Measurements from ENCODE around the gene CCDC54.

CCDC54 gene

DNA sequence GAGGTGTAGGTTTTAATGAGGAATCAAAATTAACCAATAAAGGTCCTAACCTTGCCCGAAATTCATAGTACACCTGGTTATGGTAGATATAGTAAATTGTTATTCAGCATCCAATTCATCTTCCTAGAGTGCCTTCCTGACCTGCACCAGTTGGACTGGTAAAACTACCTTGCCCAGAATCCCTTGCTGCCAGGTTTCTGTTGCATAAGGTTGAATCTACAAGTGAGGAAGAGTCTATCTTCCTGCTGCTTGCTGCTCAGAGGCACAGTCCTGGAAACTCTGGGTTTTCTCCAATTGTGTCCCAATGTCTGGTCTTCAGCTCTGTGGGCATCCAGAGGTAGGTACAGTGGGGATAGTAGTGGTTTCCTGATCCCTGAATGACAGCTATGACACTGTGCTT lies 17.3 kb downstream of the CCDC54 start:
- DNase-seq = no peak

DNA sequence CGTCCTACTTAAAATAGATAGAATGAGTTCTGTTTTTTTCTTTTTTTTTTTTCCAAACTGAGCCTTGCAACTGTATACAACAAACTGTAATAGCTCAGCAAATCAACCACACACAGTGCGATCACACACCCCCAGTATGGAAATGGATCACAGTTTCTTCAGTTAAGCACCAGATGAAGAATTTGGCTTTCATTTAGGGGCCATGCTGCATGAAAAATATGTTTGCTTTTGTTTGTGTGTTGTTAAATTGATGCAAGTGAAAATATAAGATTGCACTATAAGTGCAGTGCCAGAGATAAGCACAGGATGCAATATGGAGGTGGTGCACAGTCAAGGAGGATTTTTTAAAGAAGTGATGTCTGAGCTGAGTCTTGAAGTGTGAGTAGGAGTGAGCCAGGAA lies 17.8 kb downstream of the CCDC54 start:
- no peak for DNase-seq

DNA sequence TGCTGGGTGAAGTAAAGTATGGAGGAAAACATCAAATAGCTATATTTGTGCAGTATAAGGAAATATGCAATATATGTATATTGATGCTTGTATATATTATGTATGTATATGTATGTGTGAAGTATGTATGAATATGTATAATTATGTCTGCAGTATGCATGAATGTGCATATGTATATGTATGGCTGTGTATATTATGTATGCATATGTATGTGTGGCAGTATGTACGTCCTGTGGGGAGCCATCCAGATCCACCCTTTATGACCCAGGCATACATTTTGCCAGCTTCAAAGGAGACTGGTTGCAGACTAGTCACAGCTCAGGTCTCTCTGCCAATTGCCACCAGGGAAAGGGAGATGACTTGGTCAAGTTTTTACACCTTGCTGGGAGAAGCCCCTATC lies 24.1 kb downstream of the CCDC54 start:
- DNase-seq = no peak

DNA sequence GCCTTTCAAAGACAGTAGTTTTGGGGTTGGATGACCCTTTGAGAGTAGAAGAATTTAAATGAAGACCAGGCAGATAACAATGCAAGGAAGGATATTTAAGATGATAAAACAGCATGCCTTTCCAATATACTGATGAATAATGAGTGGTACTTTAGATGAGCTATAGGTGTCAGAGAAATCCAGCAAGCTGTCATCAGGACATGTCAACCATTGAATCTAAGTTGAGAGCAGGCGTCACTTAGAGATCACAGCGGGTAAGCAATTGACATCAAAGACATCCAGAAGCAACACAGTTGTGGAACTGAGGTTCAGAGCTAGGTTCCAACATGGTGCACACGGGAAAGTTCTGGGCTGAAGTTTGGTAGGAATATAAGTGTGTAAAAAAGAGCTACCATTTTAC lies 25.0 kb downstream of the CCDC54 start:
- no peak for DNase-seq

DNA sequence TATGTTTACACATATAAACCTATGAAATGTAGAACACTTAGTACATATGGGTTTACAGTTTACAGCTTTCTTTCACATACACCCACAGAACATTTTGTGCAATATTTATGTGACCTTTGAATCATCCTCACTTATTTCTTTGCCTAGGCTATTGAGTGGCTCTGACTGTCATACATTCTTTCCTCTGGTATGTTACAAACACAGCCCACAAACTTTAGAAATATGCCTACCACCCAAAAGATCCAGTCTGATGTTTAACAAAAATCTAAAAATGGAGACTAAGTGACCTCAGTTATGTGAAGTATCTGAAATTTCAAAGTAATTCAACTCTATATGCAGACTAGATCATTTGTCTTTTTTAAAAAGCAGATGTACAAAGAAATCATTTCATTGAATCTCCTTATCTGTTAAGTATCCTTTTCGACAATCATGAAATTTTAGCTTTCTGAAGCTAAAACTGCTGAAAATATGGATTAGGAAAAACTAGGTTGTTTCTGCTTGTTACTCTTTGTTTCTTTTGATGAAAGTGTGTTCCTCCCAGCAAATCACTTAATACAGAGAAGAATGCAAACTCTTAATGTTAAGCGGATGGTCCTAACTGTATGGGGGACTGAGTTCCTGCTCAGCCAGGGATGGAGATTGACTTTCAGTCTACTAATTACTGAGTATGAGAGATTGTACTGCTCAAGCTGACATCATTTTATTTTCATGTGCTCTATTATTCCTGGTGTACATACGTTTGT lies 27.7 kb downstream of the CCDC54 start:
- DNase-seq = no peak

DNA sequence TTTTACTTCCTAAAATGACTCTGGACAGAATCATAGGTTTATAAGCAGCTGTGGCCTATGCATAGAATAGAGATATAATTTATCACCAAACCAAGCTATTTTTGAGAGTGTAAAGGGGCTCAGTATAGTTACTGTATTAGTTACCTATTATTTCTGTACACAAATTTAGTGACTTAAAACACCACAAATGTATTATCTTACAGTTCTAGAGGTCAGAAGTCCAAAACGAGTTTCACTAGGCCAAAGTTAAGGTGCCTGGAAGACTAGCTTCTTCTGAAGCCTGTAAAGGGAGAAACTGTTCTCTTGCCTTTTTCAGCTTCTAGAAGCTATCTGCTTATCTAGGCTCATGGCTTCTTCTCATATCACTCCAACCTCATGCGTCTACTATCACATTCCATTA lies 30.1 kb downstream of the CCDC54 start:
- no peak for DNase-seq

DNA sequence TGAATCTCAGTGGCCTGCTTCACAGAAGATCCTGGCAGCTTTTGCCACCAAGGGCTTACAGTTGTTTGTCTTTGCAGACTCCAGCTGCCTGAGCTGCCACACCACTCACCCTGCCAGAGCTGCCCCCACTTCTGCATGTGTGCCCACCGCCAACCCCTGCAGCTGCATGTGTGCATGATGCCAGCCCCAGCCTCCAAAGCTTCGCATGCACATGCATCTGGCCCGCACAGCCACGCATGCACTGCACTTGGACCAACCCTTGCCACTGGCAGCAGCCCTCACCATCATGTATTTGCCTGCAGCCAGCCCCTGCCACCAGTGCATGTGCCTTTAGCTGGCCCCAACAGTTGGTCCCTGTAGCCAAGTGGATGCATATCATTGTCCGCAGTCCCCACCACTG lies 31.3 kb downstream of the CCDC54 start:
- DNase-seq = no peak

DNA sequence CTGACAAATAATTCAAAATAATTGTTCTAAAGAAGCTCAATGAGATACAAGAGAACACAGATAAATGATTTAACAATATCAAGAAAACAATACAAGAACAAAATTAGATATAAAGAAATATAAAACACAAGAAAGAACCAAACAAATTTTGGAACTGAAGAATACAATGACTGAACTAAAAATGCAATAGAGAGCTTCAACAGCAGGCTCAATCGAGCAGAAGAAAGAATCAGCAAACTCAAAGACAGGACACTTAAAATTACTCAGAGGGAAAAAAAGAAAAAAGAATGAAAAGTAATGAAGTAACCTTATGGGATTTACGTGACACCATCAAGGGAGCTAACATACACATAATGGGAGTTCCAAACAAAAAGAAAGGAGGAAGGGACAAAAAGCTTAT lies 32.1 kb downstream of the CCDC54 start:
- DNase-seq = no peak

DNA sequence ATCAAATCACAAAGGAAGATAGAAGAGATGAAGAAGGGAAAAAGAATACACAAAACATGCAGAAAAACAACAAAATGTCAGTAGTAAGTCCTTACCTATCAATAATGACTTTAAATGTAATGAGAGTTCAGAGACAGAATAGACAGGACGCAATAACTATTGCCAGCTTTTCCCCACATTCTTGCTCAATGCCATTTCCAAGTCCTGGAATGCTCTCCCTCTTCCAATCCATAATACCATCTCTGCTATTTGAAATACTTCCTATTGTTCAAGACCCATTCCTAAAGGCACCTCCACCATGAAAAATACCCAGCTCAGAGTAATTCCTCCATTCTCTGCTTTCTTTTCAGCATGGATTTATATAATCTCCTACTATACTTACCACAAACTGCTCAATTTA lies 33.4 kb downstream of the CCDC54 start:
- no peak for DNase-seq

DNA sequence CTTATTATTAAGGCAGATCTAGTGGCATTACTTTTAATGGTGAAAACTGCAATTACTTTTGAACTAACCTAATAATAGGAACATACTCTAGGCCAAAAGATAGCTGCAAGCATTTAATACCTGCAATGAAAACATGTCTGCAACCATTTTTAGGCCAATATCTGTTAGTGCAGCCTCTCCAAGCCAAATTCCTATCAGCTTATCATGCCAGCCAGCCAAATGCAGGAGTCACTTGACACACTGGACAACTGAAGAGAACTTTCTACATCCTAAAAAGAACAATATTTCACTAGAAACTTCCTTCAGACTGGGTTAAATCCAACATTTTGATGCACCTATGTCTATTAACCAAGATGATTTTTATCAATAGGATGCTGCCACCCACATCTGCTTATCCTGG lies 33.8 kb downstream of the CCDC54 start:
- DNase-seq = no peak

DNA sequence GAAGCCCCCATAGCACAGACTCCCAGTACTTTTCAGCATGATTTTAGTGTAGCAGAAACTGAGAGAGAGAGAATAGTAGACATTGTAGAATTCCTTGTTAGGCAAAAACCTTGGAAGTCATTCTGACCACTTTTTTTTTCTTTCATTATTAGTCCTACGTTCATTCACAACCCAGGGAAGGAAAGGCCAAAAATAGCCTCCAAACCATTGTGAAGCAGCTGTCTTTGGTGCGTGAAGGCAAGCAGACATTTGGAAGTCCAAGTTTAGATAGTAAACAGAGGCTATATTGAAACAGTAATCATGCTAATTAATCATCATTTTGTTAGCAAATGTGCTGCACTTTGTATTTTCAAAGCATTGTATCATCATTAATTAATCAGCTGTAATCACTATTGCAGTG lies 34.5 kb downstream of the CCDC54 start:
- DNase-seq = no peak

DNA sequence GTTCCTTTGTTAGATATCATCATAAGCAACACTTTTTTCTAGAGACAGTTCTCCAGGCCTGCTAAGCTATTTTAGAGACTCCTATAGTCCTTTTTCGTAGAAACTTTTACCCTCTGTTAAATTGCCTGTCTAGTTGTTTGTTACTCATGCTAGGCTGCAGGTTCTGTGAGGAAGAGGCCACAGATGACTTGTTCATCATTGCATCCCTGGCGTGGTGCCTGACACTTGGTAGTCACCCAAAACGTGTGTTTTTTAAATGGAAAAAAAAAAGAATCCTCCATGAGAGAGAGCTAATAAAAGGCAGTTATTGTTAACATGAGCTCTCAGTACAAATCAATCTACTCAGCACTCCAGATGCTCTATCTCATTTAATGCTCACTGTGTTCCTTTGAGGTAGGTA lies 35.1 kb downstream of the CCDC54 start:
- no peak for DNase-seq

DNA sequence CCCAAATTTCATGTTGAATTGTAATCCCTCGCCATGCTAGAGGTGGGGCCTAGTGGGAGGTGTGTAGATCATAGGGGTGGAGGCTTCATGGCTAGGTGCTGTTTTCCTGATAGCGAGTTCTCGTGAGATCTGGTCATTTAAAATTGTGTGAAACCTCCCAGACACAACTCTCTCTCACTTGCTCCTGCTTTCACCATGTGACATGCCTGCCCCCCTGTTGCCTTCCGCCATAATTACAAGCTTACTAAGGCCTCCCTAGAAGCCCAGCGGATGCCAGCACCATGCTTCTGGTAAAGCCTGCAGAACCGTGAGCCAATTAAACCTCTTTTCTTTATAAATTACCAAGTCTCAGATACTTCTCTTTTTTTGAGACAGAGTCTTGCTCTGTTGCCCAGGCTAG lies 36.0 kb downstream of the CCDC54 start:
- DNase-seq = no peak

DNA sequence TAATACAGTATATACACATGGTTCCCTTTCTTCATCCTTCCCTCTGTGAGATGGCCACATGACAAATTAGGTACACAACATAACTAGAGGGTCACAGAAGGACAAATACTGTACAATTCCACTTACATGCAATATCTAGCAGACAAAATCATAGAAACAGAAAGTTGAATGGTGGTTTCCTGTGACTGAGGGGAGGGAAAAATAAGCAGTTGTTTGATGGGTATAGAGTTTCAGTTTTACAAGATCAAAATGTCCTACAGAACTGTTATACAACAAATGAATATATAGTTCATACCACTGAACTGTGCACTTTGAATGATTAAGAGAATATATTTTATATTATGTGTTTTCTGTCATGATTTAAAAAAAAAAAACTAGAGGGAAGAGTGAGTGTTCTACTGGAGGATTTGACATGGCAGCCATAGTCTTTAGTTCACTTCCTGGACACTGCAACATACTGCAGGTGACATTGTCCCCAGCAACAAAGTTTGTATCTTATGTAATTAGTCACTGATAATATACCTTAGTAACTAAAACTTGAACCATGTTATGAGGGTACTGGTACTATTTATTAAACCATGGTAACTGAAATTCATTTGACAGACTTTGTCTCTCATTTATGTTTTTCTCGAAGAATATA lies 37.2 kb downstream of the CCDC54 start:
- DNase-seq = no peak

DNA sequence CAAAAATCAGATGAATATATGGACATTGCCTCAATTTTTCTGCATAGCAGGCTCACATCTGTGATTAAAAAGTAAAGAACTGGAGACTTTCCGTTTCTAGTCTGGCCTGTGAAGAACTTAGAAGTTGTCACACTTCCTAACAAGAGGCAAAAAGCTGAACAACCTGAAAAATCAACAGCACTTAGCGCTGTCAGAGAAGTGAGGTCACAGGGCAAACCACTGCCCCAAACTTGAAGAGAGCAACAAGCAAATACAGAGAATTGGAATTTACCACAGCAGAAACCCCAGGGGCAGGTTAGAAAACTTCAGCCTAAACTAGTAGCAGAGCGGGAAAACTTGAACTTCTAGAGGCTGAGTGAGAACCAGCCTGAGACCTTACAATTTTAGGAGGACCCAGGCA lies 38.9 kb downstream of the CCDC54 start:
- DNase-seq = no peak

DNA sequence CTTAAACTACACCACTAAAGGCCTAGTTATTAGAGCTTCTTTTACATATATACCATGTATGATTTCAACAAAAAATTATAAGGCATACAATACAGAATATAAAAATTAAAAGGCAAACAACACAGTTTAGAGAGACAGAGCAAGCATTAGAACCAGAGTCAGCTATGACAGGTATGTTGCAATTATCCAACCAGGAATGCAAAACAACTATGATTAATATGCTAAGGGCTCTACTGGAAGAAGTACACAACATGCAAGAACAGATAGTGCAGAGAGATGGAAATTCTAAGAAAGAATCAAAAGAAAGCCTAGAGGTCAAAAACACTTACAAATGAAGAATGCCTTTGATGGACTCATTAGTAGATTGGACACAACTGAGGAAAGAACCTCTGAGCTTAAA lies 39.6 kb downstream of the CCDC54 start:
- no peak for DNase-seq

DNA sequence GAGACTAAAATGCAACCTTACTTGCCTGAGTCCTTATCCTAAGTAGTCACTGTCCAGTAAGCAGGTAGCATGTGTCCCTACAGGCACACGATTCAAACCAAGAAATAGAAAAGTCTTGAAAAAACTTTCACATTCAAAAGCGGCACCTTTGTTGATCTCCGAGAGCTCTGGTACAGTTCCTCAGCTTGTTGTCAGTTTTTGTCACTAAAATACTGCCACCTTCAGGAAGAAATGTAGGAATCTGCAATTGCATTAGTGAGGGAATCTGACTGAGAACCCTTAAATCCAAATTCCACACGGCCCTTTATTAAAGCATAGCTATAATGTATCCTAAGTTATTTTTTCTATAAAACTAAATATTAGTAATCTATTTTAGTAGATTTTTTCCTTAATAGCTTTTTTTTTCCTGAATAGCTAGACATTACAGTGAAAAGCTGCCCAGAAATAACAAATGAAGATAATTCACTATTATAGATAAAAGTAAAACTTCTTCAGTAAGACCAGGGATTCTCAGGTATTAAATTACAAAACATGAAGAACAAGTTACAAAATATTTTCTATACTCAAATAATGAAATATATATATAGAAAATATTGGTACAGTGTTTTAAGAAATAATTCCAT lies 44.0 kb downstream of the CCDC54 start:
- peak; percentile 69 for DNase-seq

DNA sequence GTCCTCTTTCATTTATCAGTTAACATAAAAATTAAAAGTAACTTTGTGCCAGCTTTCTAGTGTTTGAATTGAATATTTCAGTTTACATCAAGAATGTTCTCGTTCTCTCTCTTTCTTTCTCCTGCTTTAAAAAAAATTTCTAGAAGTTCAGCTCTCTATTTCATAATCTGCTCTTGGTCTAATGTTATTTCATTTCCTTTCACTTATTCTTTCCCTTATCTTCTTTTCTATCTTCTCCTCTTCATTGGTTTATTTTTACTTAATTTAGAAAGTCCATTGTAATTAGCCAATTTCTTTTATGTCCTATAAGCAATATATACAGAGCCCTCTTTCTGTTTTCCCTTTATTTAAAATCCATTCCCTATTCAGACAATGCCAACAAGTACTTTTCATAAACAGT lies 44.6 kb downstream of the CCDC54 start:
- DNase-seq = no peak

DNA sequence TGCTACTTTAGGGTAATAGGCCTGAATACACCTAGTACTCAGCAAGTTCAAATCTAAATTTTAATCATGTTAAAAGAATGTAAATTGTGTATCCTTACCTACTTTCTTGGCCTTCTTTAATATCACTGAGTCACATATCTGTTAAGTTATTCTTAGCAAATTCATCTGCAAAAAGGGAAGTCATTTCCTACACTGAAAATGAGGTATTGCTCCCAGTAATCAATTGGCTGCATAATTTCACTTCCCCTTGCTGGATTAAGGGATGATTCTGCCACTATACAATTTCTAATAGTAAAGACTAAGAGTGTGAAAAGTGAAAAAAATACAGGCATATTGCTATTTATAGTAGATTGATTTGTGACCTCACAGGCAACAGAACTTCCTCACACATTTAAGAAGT lies 47.8 kb downstream of the CCDC54 start:
- DNase-seq = no peak

DNA sequence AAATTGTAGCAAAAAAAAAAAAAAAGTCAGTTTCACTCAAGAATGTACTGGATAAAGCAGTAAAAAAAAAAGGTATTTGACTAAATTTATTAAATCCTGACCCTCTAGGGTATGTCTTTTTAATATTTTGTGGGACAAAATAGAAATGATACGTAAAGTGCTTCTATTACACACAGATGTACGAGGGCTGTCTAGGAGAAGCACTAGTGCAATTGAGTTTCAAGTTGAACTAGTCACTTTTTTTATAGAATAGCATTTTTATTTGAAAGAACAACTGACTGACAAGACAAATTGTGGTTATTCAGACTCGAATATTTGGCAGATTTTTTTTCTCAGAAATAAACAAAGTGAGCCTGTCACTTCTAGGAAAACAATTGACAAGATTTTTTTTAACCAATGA lies 49.0 kb downstream of the CCDC54 start:
- DNase-seq = no peak

All from DMS 273 treated with DMSO at 0.1 percent for 48 hours (cell line).